HG03439 (cell line): Measurements from ENCODE around the gene KATNA1.
"Not testable (repeated sequence)": the region's sequence is repeated elsewhere in the genome, so short reads cannot be mapped to it uniquely, and the experiment has no call there.

Experiments used
- ATAC-seq: cut with Tn5 transposase; IDR thresholded peaks from one replicate; pipeline ENCODE4 v1.9.1; 2021; ENCODE audit warnings: mild to moderate bottlenecking, moderate library complexity; ENCODE audit not compliant: unreplicated experiment

The KATNA1 gene

DNA sequence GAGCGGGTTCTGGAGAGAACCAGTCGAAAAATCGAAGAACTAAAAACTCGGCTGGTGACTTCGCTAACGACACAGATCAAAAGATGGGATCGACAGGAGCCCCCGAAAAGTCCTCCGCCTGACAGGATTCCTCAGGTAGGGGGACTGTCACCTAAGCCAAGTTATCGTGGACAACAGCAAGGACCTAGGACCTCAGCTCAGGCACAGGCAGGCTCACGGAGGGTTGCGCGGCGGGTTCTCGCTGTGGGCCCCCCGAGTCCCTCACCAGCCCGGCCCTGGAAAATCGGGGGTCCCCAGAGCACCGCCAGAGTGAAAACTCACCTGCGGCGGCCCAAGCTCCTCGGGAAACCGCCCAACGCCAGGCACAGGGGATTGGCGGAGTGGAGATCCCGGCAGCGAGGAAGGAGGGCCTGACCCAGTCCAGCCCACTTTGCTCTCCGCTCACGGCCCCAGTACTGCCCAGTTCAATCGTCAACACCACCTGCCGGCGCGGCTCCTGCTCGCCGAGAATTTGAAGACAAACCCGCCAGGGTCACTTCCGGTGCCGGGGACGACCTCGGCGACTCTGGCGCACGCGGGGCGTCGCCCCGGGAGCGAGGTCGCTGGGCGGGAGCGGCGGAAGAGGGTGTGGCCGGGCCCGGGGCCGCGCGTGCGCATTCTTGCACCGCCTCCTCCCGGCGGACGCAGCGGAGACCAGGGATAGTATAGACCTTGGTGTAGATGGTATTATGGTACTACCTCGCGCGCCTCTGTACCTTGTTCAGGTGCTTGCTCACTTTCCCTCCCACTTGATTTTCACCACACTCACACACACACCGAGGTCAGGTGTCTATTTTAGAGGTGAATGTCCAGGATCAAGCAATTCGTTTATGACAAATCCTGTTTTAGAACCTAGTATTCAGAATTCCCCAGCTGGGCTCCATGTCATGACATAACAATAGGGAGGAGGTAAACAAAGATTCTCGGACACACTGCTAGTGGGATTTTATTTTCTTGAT is at the start of gene KATNA1:
Gene KATNA1, minus strand, starts transcription at position 567 of the 998 bp plus-strand sequence. CDS start 10,167 bp downstream, outside the sequence.
- ATAC-seq: peak; percentile 93

DNA sequence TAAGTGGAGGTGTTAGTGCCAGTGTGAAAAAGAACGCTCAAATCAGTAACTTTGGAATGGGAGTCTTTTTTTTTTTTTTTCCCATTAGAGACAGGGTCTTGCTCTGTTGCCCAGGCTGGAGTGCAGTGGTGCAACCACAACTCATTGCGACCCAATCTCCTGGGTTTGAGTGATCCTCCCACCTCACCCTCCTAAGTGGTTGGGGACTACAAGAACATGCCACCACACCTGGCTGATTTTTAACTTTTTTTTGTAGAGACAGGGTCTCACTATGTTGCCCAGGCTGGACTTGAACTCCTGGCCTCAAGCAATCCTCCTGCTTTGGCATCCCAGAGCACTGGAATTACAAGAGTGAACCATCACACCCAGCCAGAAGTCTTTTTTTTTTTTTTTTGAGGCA is 49.7 kb upstream of the KATNA1 start:
- no peak for ATAC-seq

DNA sequence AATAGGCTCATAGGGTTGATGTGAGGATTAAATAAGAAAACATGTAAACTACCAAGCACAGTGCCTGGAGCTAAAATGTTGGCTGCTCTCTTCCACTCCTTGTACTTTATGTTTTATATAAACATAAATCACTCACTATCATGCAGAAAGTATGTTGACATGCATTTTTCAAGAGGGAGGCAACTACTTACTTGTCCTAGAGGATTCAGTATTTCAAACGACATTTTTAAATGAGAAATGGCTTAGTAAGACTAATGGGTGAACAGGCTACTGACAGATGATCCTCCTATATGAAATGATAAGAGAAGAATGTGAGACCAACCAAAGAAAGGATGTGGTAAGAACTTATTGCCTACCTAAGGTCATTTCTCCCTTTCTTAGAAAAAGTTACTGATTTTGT is 48.4 kb upstream of the KATNA1 start:
- ATAC-seq: no peak

DNA sequence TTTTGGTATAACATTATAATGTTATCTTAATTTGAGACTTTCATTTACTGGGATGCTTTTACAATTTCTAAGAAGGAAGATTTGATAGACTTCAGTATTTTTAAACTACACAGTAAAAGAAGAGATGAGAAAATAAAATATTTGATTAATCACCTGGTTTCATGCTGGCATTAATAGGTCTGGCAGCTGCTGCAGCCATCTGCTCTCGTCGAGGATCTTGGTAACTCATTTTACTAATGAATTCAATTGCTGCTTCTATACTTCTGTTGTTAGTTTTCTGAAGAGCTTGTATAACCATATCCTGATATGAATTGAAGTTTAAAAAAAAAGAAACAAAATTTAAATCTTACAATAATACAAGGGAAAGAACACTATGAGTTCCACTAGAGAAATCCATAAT is 46.4 kb upstream of the KATNA1 start:
- no peak for ATAC-seq

DNA sequence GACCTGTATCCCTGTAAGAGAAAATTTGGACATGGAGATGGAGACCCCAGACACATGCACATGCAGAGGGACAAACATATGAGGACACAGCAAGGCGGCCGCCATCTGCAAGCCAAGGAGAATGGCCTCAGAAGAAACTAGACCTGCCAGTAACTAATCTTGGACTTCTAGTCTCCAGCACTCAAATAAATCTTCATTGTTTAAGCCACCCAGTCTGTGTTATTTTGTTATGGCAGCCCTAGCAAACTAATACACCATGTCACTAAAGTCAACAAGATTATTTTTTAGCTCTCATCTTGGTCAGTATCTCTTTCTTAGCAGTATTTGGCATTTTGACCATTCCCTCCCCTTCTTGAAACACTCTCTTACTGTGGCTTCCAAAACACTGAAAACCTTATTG is 42.7 kb upstream of the KATNA1 start:
- no peak for ATAC-seq

DNA sequence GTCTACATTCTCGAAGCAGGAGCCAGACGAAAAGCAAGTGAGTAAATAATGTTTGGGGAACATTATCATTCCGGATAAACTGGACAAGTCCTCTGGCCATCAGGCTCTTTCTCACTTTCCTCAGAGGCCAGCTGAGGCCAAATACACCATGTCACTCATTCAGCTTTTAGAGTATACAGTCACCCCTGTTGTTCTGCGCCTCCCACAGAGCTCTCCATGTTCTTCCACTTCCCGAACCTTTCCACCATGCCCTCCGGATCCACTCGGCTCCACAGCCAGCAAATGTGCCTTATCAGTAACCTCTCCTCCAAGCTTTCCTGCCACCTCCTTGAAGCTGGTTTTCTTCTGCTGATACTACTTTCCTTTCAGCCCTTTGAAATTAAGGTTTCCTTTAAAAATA is 37.7 kb upstream of the KATNA1 start:
- no peak for ATAC-seq

DNA sequence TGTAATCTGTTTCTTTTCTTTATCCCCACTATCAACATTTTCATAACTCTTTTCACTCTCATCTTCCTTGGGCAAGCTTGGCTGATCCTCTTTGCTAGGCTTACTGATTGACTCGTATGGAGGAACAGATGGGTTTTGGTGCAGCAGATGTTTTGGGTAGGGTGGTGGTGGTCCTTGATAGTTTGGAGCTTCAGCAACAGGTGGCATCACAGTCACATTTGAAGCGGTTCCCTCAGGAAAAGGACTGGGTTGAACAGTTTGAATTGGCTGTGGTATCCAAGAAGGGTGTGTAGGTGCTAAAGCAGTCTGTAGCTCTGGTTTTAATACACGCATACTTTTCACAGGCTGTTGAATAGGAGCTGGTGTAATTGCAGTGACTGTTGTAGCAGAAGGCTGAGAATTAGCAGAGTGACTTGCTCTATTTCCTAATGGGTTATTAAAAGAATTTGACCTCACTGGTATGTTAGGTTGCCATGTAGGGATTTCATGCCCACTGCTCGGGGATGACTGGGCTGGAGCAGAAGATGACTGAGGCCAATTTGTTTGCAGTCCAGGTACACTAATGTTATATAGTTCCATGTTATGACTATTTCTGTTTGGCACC is 34.8 kb upstream of the KATNA1 start:
- no peak for ATAC-seq

DNA sequence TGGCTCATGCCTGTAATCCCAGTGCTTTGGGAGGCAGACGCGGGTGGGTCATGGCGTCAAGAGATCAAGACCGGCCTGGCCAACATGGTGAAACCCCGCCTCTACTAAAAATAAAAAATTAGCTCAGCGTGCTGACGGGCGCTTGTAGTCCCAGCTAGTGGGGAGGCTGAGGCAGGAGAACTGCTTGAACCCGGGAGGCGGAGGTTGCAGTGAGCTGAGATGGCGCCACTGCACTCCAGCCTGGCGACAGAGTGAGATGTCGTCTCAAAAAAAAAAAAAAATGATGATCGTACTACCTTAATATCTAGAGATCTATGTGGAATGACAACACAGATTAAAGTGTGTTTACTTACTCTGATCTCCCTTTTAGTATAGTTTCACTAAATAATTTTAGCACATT is 33.3 kb upstream of the KATNA1 start:
- ATAC-seq: not testable (repeated sequence)

DNA sequence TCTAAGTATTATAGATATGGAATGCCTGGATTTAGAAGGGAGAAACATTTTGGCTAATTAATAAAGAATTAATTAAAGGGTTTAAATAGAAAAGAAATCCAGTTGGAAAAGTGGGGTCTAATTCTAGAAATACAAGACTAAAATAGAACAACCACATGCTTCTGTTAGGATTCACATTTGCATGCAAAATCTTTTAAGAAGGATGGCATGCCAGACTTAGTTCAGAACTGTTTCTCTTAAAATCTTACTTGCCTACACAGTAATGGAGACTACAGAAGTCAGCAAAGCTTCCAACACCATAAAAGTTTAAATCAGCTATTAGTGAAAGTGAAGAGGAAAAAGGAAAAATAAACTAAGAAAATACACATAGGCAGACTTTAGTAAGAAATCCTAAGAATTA is 32.7 kb upstream of the KATNA1 start:
- no peak for ATAC-seq

DNA sequence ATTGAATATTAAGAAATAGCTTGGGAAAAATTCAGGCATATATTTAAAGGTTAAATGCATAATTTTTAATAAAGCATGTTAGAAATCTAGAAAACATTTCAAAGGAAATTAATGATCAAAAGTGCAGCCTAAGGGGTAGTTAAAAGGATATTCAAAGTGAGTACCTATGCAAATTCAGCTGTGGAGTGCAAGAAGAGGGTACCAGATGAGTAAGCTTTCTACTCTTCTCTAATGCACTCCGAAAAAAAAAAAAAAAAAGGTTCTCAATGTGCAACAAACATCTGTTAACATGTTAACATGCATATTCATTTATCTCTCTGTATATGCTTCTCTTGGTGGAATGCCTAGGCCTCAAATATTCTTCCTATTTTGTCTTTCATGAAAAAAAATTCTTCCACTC is 32.0 kb upstream of the KATNA1 start:
- ATAC-seq: peak; percentile 64

DNA sequence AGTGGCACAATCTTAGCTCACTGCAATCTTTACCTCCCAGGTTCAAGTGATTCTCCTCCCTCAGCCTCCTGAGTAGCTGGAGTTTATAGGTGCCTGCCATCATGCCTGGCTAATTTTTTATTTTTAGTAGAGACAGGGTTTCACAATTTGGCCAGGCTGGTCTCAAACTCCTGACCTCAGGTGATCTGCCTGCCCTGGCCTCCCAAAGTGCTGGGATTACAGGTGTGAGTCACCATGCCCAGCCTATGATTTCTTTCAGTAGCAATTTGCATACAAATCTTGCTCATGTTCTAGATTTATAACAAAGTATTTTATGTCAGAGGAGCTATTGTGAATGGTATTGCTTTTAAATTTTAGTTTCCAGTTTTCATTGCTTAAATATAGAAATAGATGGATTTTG is 23.8 kb upstream of the KATNA1 start:
- ATAC-seq: not testable (repeated sequence)

DNA sequence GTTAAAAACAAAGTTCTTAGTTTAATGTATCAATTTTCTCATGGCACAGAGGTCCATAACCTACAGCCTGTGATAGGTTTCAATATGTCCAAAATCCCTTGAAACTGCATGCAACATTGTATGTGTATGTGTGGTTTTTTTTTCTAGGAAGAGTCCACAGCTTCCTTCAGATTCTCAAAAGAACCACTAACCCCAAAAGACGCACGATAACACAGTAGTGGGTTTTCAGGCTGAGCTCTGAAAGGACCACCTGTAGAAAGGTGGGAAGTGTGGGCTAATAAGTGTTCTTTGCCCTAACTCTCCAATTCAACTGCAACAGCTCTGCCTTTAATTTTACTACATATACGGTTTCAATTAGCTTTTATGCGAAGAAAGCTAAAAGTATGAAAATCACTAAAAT is 11.5 kb upstream of the KATNA1 start:
- ATAC-seq: no peak

DNA sequence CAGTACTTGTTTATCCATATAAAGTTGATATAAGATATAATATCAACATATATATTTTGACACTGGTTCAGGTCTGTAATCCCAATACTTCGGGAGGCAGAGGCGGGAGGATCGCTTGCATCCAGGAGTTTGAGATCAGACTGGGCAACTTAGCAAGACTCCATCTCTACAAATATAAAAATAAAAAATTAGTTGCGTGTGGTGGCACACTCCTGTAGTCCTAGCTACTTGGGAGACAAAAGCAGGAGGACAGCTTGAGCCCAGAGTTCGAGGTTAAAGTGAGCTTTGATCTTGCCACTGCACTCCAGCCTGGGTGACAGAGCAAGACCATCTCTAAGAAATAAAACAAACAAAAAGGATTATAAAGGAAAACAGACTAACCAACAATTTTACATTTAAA is 8.9 kb upstream of the KATNA1 start:
- ATAC-seq: no peak

DNA sequence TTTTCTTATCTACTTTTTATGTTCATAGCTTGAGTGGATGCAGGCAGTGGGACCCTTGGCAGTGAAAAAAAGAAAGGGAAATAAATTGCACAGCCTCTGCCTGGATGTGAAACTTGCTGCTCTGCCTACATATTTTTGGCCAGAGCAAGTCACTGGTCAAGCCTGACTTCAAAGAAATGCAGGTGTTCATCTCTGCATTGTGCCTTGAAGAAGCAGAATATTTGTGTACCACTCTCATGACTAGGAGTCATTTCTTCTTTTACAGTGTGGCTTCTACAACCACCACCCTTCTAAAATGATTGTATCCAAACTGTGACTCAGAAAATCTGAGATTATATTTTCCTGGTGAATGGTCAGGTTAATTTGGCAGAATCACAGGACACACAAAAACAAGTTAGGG is 2.5 kb upstream of the KATNA1 start:
- no peak for ATAC-seq

DNA sequence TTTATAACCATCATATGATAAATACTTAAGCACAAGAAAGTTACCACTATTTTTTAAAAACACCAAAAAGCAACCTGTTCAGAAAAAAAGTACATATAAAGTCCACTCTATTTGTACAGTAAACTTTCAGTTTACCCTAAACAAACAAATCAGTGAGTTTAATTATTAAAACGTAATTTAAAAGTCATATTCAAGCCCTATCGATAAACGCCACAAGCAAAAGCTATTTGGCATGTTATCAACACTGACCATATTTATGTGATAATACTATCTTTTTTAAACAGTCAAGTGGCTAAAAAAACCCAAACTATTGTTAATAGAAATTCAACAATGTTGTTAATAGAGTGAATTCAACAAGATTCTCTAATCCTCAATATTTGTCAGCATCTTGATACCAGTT is 1.9 kb downstream of the KATNA1 start:
- no peak for ATAC-seq

DNA sequence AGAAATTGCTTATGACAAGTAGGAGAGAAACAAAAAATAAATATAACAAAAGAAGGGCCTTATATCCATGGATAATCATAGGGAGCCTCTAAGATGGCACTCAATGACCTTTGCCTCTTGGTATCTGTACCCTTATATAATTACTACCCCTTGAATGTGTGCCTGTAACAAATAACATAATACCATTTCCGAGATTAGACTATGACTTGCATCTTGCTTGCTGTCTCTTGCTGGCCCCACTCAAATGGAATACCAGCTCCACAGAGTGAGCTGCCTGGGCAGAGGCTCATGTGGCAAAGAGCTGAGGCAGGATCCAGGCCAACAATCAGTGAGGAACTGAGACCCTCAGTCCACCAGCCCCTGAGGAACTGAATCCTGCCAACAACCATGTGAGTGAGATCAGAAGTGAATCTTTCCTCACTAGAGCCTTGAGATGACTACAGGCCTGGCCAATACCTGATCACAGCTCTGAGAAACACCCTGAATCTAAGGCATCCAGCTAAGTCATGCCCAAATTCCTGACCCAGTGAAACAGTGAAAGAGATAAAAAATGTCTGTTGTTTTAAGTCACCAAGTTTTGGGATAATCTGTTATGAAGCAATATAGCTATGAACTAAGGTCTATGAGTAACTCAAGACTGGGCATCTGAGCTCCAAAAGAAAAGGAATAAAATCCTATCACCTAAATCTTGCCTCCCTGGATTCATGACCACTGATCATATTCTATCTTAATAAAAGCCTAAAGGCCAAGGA is 5.5 kb downstream of the KATNA1 start:
- no peak for ATAC-seq

DNA sequence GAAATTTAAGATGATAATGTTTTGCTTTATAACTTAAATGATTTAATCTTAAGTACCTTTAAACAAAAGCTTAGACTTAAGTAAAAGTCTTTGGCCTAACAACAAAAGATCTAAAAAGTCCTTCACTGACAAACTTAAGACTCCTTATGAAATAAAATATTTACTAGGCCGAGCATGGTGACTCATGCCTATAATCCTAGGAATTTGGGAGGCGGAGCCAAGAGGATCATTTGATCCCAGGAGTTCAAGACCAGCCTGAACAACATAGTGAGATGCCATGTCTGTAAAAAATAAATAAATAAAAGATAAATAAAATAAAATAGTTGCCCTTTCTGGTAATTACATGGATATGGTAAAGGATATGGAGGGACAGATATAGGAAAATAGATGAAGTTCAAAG is 12.4 kb downstream of the KATNA1 start:
- ATAC-seq: no peak

DNA sequence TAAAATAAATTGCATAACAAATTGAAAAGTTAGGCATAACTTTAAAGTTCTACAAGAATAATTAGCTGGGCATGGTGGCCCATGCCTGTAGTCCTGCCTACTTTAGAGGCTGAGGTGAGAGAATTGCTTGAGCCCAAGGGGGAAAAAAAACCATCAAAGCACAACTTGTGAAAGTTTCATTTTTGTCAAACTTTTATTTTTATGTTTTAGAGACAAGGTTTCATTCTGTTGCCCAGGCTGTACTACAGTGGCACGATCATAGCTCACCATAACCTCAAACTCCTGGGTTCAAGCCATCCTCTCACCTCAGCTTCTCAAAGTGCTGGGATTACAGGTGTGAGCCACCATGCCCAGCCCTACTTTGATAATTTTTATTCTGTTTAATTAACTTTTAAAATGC is 14.2 kb downstream of the KATNA1 start:
- ATAC-seq: no peak

DNA sequence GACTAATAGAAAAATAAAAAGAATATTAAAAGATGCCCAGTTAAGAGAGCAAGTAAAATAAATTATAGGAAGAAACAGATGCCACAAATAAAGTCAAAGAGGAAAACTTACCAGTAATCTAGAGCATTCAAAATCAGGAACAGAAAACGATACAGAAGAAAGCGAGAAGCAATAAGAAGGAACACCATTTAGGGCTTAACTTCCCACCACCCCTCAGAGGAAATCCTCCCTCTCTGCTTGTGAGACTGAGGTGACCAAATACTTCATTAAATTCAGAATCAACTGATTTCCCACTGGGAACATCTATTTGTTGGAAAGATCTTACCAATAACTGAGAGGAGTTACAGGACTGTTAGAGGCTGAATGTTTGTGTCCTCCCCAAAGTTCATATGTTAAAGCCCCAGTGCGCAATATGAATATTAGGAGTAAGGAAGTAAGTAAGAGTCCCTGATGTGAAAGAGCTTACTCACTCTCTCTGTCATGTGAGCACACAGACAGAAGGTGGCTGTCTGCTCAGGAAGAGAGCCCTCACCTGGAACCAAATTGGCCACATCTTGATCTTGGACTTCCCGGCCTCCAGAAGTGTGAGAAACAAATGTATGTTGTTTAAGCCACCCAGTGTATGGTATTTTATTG is 19.5 kb downstream of the KATNA1 start:
- peak; percentile 76 for ATAC-seq

DNA sequence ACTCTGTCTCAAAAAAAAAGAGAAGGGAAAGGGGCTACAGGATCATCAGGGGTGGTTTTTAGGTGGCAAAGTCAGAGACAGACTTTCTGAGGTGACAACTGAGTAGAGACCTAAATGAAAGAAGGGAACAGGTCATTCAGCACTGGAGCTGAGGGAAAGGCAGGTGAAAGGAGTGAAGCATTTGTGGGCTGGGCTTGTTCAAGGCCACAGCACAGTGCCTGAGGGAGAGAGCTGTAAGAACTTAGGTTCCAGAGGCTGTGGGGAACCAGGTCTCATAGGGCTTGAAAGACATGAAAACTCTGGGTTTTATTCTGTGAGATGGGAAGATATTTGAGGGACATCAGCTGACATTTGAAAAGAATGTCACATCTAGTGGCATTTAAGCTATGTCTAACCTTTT is 20.8 kb downstream of the KATNA1 start:
- no peak for ATAC-seq

DNA sequence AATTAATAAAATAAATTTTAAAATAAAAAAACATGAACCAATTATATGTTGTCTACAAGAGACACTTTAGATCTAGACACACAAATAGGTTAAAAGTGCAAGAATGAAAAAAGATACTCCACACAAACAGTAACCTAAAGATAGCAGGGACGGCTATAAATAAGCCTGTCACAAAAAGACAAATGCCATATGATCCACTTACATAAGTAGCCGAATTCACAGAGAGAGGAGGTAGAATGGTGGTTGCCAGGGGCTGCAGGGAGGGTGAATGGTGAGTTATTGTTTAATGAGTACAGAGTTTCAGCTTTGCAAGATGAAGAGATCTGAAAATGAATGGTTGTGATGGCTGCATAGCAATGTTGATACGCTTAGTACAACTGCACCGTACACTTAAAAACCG is 32.7 kb downstream of the KATNA1 start:
- ATAC-seq: no peak
